KOPT-K1 (cell line): ENCODE measurements around the gene PCBP1.

Experiments used
- H3K27ac ChIP-seq: fragments of 200-600 bp; sonication (generic); 2 replicates; pipeline ENCODE4 v1.5.1; 2016; ENCODE audit warnings: antibody characterized with exemption, mild to moderate bottlenecking, low read depth, low read length; ENCODE audit not compliant: poor library complexity, severe bottlenecking
- H3K36me3 ChIP-seq: fragments of 200-600 bp; sonication (generic); 2 replicates; pipeline ENCODE4 v1.5.1; 2017; ENCODE audit warnings: antibody characterized with exemption, mild to moderate bottlenecking, low read length, moderate library complexity; ENCODE audit not compliant: insufficient read depth
- H3K9me3 ChIP-seq: fragments of 200-600 bp; sonication (generic); 2 replicates; pipeline ENCODE4 v1.5.1; 2017; ENCODE audit warnings: antibody characterized with exemption, low read length, mild to moderate bottlenecking; ENCODE audit not compliant: insufficient read depth, poor library complexity, severe bottlenecking

The PCBP1 gene

GRCh38 chr2:70068119-70068518, 19.2 kb upstream of the PCBP1 start:
- no peaks in the 10 kb centered on the region for H3K9me3 ChIP-seq
- peaks cover 86% of the 10 kb centered on the region for H3K36me3 ChIP-seq
- no peak overlapping the region for H3K27ac ChIP-seq

- peaks cover 86% of the 10 kb centered on the region for H3K36me3 ChIP-seq
- H3K9me3 ChIP-seq, result no peaks in the 10 kb centered on the region
- no peak overlapping the region for H3K27ac ChIP-seq
Measured at GRCh38 chr2:70069049-70069448, 18.2 kb upstream of the PCBP1 start.

GRCh38 chr2:70070542-70071268, 16.6 kb upstream of the PCBP1 start:
- H3K9me3 ChIP-seq, result no peaks in the 10 kb centered on the region
- H3K27ac ChIP-seq, result peak overlapping the region; percentile 46
- H3K36me3 ChIP-seq, result peaks cover 86% of the 10 kb centered on the region

GRCh38 chr2:70073493-70073892, 13.8 kb upstream of the PCBP1 start:
- H3K9me3 ChIP-seq, result no peaks in the 10 kb centered on the region
- no peak overlapping the region for H3K27ac ChIP-seq
- peaks cover 86% of the 10 kb centered on the region for H3K36me3 ChIP-seq

GRCh38 chr2:70078384-70078783, 8.9 kb upstream of the PCBP1 start:
- Histone ChIP-seq H3K9me3 (no peaks in the 10 kb centered on the region), H3K36me3 (peaks cover 99% of the 10 kb centered on the region), H3K27ac (no peak overlapping the region)

GRCh38 chr2:70080610-70081200, 6.6 kb upstream of the PCBP1 start:
- H3K9me3 ChIP-seq, result no peaks in the 10 kb centered on the region
- H3K27ac ChIP-seq, result peak overlapping the region; percentile 4
- peaks cover 87% of the 10 kb centered on the region for H3K36me3 ChIP-seq

- Histone ChIP-seq H3K36me3 (peaks cover 82% of the 10 kb centered on the region), H3K27ac (no peak overlapping the region), H3K9me3 (no peaks in the 10 kb centered on the region)
Measured at GRCh38 chr2:70081221-70081620, 6.1 kb upstream of the PCBP1 start.

GRCh38 chr2:70083344-70084156, 3.7 kb upstream of the PCBP1 start:
- Histone ChIP-seq H3K9me3 (no peaks in the 10 kb centered on the region), H3K36me3 (peaks cover 70% of the 10 kb centered on the region), H3K27ac (peak overlapping the region; percentile 27)

- Histone ChIP-seq H3K9me3 (no peaks in the 10 kb centered on the region), H3K36me3 (peaks cover 70% of the 10 kb centered on the region), H3K27ac (peak overlapping the region; percentile 100)
Measured at GRCh38 chr2:70084973-70085710, 2.1 kb upstream of the PCBP1 start.

GRCh38 chr2:70085711-70086277, 1.5 kb upstream of the PCBP1 start:
- no peaks in the 10 kb centered on the region for H3K9me3 ChIP-seq
- H3K27ac ChIP-seq, result peak overlapping the region; percentile 100
- H3K36me3 ChIP-seq, result peaks cover 67% of the 10 kb centered on the region

GRCh38 chr2:70086278-70086837, 919 bp upstream of the PCBP1 start:
- H3K36me3 ChIP-seq, result peaks cover 61% of the 10 kb centered on the region
- H3K9me3 ChIP-seq, result no peaks in the 10 kb centered on the region
- H3K27ac ChIP-seq, result peak overlapping the region; percentile 100

- Histone ChIP-seq H3K9me3 (no peaks in the 10 kb centered on the region), H3K36me3 (peaks cover 45% of the 10 kb centered on the region)
Measured at GRCh38 chr2:70087702-70088597, 673 bp downstream of the PCBP1 start.

GRCh38 chr2:70088598-70089219, 1.4 kb downstream of the PCBP1 start:
- H3K9me3 ChIP-seq, result no peaks in the 10 kb centered on the region
- peak overlapping the region; percentile 100 for H3K27ac ChIP-seq
- H3K36me3 ChIP-seq, result peaks cover 37% of the 10 kb centered on the region

More at GRCh38 chr2:70087702-70088597, 673 bp downstream of the PCBP1 start:
- H3K27ac ChIP-seq, result peak overlapping the region; percentile 100
